ENCODE data around the gene KLK3.

DNA sequence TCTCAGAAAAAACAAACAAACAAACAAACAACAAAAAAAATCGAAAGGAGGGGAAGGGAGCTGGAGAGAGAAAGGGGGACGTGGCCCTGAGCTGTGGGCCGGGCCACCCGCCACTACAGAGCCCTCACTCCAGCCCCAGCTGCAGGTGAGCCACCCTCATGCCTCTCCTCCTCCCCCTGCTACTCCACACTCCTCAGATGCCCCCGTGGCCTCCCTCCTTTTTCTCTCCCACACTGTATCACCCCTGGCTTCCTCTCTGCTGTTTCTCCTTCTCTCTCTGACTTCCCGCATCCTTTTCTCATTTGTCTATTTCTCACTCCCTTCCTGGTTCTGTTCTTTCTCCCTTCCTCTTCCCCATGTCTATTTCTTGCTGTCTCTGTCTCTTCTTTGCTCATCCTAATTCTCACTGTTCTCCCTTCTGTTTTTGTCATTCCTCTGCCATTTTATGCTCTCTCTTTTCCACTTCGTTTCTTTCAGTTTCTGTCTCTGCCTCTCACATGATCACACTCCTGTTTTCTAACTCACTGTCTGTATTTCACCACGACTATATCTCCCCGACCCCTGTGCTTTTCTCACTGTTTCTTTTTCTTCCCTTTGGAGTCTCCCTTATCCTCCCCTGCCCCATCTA is 21.2 kb downstream of the KLK3 start:
- TF ChIP-seq CTCF (IDR thresholded peaks at IDR 0.05; ENCODE audit: insufficient read depth, low read length, poor library complexity, severe bottlenecking) (no peak), EZH2phosphoT487 (conservative IDR thresholded peaks at IDR 0.05; ENCODE audit: low read length) (no peak)
